ENCODE data around the gene MACROD2. TPM values are rescaled to one million over a fixed set of nuclear protein-coding genes. Genes with fewer than 3 reads are reported as not detected.

The MACROD2 gene
- total RNA-seq, 1 experiment from 2014 or later, result 3.7 TPM

DNA sequence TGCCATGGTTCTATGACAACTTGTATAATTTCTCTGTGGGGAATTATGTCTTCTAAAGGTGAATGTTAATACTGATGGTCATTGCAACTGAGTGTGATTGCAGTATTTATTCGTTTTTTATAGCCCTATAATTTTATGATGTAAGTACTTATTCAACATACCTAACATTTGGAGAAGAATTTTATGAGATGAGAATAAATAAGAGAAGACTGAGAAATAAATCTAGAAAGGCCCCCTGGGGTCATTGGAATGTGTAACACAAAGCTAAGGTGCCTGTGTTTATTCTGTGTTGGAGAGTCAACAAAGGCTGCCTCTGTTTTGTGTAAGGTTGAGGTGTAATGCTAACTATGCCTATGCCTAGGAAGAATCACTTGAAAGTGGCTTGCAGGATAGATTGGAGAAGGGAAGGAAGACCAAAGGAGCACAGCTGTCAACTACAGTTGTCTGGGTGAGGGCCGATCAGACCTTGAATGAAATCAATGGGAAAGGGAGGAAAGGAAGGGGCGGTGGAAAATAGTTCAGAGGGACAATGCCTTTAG is 1501.3 kb downstream of the MACROD2 start:
- Histone ChIP-seq H3K4me1 (ENCODE audit: control insufficient read depth in 1 of 2, insufficient read depth in 2 of 2, low read length in 2 of 2) (no peaks in the 10 kb centered on the region), H2AFZ (ENCODE audit: low read depth, low read length, poor library complexity, severe bottlenecking) (no peak overlapping the region), H3K27me3 (ENCODE audit: insufficient read depth, low read length) (no peaks in the 10 kb centered on the region), H4K20me1 (ENCODE audit: insufficient read depth) (no peaks in the 10 kb centered on the region), H3K36me3 (ENCODE audit: control insufficient read depth in 1 of 2, insufficient read depth in 2 of 2, low read length in 2 of 2) (no peaks in the 10 kb centered on the region), H3K4me3 (replicated peaks in 1 of 2; ENCODE audit: low read depth in 1 of 2, low read length in 2 of 2) (no peak overlapping the region), H3K9me3 (ENCODE audit: control insufficient read depth in 1 of 2, insufficient read depth in 1 of 2, low read depth in 1 of 2, low read length in 2 of 2) (peaks cover 0 to 12% of the 10 kb centered on the region in 2 experiments; a peak in 2 of 4 replicates), H3K4me2 (ENCODE audit: low read length) (no peak overlapping the region), H3K79me2 (ENCODE audit: insufficient read depth, low read length) (no peaks in the 10 kb centered on the region), H3K27ac (ENCODE audit: low read depth, low read length) (no peak overlapping the region), H3K9me2 (ENCODE audit: insufficient read depth) (no peaks in the 10 kb centered on the region), H3K9ac (ENCODE audit: low read length) (no peak overlapping the region)
- ChIA-PET RAD21 (ENCODE audit: low non-redundant PET in 1 of 2, low total read pairs in 2 of 2, uncharacterized antibody in 2 of 2, unreplicated experiment in 2 of 2) (no interaction called here), POLR2A (no interaction called here), CTCF (no interaction called here)
- DNase-seq (ENCODE audit: low read depth, low spot score), result no peak
- TF ChIP-seq, protein P1, sequence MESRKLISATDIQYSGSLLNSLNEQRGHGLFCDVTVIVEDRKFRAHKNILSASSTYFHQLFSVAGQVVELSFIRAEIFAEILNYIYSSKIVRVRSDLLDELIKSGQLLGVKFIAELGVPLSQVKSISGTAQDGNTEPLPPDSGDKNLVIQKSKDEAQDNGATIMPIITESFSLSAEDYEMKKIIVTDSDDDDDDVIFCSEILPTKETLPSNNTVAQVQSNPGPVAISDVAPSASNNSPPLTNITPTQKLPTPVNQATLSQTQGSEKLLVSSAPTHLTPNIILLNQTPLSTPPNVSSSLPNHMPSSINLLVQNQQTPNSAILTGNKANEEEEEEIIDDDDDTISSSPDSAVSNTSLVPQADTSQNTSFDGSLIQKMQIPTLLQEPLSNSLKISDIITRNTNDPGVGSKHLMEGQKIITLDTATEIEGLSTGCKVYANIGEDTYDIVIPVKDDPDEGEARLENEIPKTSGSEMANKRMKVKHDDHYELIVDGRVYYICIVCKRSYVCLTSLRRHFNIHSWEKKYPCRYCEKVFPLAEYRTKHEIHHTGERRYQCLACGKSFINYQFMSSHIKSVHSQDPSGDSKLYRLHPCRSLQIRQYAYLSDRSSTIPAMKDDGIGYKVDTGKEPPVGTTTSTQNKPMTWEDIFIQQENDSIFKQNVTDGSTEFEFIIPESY (IDR thresholded peaks at IDR 0.05; ENCODE audit: extremely low read depth, insufficient replicate concordance, low read length), result no peak
- TF ChIP-seq YY1 (IDR thresholded peaks at IDR 0.05; ENCODE audit: extremely low read depth, insufficient replicate concordance, low read depth, low read length) (no peak), ELF1 (IDR thresholded peaks at IDR 0.05; ENCODE audit: borderline replicate concordance, low read depth) (no peak), ZFX (IDR thresholded peaks at IDR 0.05) (no peak), SRF (IDR thresholded peaks at IDR 0.05; ENCODE audit: low read depth) (no peak), TCF7L2 (IDR thresholded peaks at IDR 0.05; ENCODE audit: borderline replicate concordance, extremely low read depth, insufficient read depth, insufficient read length) (no peak), RAD21 (IDR thresholded peaks at IDR 0.05; ENCODE audit: low read depth) (no peak), SIN3A (IDR thresholded peaks at IDR 0.05; ENCODE audit: low read depth) (no peak), EZH2 (IDR thresholded peaks at IDR 0.05) (no peak), FOSL1 (IDR thresholded peaks at IDR 0.05; ENCODE audit: low read depth) (no peak), EGR1 (IDR thresholded peaks at IDR 0.05; ENCODE audit: low read depth) (no peak), SP1 (IDR thresholded peaks at IDR 0.05; ENCODE audit: low read depth) (no peak)
- TF ChIP-seq, protein P2, sequence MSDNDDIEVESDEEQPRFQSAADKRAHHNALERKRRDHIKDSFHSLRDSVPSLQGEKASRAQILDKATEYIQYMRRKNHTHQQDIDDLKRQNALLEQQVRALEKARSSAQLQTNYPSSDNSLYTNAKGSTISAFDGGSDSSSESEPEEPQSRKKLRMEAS (IDR thresholded peaks at IDR 0.05), result no peak
- TF ChIP-seq, protein P3, sequence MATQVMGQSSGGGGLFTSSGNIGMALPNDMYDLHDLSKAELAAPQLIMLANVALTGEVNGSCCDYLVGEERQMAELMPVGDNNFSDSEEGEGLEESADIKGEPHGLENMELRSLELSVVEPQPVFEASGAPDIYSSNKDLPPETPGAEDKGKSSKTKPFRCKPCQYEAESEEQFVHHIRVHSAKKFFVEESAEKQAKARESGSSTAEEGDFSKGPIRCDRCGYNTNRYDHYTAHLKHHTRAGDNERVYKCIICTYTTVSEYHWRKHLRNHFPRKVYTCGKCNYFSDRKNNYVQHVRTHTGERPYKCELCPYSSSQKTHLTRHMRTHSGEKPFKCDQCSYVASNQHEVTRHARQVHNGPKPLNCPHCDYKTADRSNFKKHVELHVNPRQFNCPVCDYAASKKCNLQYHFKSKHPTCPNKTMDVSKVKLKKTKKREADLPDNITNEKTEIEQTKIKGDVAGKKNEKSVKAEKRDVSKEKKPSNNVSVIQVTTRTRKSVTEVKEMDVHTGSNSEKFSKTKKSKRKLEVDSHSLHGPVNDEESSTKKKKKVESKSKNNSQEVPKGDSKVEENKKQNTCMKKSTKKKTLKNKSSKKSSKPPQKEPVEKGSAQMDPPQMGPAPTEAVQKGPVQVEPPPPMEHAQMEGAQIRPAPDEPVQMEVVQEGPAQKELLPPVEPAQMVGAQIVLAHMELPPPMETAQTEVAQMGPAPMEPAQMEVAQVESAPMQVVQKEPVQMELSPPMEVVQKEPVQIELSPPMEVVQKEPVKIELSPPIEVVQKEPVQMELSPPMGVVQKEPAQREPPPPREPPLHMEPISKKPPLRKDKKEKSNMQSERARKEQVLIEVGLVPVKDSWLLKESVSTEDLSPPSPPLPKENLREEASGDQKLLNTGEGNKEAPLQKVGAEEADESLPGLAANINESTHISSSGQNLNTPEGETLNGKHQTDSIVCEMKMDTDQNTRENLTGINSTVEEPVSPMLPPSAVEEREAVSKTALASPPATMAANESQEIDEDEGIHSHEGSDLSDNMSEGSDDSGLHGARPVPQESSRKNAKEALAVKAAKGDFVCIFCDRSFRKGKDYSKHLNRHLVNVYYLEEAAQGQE (IDR thresholded peaks at IDR 0.05; ENCODE audit: low read depth), result no peak
- no peak for ATAC-seq
- BruUV-seq (replicated peaks), result no TSS peak
- intact Hi-C loops (cut with micrococcal nuclease), result no loop called here

Data from HCT116 (cell line).